ENCODE data around the gene LRRN2. TPM values are rescaled to one million over a fixed set of nuclear protein-coding genes. Genes with fewer than 3 reads are reported as not detected.

Gene LRRN2
- total RNA-seq, 1 experiment from 2014 or later: 2.0 TPM

DNA sequence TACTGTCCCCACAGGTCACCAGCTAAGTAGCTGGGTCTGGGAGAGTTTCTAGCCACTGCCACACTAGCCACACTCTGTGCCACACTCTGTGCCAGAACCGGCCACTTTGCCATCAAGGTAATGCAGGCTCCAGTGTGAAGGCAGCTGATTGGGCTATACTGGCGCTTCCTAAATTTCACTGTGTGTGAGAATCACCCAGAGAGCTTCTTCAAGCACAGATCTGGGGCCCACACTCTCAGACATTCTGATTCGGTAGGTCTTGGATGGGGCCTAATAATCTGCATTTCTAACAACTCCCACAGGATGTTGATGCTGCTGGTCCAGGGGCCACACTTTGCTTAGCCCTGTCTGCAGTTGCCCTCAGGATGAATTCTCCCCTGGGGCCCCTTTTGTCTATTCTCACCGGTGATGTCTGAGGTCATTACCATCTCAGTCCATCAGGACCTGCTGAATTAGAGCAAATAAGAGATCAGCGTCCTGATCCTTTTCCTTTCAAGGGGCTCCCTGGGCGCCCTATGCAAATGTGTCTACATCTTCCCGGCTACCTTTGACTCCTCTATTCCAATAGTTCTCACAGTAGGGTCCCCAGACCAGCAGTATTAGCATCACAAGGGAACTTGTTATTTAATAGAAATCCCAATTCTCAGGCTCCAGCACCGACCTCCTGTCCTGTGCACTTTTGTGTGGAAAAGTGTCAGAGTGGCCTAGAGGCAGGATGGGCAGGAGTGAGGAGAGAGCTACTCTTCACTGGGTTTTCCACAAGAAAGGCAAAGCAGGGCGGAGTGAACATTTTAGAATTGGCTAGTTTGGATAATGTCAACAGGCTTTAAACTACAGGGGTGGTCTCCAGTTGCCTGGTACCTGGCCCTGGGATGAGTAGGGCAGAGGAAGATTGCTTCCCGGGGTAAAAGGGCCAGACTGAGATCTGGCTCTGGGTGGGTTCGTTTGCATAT lies 24.7 kb upstream of the LRRN2 start:
- Histone ChIP-seq H3K4me3 (ENCODE audit: low read depth in 2 of 2, low read length in 2 of 2) (no peak overlapping the region), H3K36me3 (ENCODE audit: control insufficient read depth, insufficient read depth, low read length) (no peaks in the 10 kb centered on the region), H3K27me3 (ENCODE audit: control insufficient read depth, insufficient read depth, low read length) (peaks cover 3% of the 10 kb centered on the region; the same call in 1 of the 2 replicates), H3K4me1 (ENCODE audit: control insufficient read depth, insufficient read depth, low read length) (no peaks in the 10 kb centered on the region; the same call in 1 of the 2 replicates), H3K9me3 (ENCODE audit: control insufficient read depth, insufficient read depth, low read depth, low read length) (no peaks in the 10 kb centered on the region), H3K27ac (ENCODE audit: low read length) (no peak overlapping the region)
- ATAC-seq: no peak
- ChIA-PET CTCF (no interaction called here), POLR2A (no interaction called here)
- in situ Hi-C loops (cut with HindIII; ENCODE audit: low pct_unique_long_range_greater_than_20kb, low sequenced_read_pairs): no loop called here
- BruUV-seq (replicated peaks): no TSS peak
- TF ChIP-seq, protein P1, sequence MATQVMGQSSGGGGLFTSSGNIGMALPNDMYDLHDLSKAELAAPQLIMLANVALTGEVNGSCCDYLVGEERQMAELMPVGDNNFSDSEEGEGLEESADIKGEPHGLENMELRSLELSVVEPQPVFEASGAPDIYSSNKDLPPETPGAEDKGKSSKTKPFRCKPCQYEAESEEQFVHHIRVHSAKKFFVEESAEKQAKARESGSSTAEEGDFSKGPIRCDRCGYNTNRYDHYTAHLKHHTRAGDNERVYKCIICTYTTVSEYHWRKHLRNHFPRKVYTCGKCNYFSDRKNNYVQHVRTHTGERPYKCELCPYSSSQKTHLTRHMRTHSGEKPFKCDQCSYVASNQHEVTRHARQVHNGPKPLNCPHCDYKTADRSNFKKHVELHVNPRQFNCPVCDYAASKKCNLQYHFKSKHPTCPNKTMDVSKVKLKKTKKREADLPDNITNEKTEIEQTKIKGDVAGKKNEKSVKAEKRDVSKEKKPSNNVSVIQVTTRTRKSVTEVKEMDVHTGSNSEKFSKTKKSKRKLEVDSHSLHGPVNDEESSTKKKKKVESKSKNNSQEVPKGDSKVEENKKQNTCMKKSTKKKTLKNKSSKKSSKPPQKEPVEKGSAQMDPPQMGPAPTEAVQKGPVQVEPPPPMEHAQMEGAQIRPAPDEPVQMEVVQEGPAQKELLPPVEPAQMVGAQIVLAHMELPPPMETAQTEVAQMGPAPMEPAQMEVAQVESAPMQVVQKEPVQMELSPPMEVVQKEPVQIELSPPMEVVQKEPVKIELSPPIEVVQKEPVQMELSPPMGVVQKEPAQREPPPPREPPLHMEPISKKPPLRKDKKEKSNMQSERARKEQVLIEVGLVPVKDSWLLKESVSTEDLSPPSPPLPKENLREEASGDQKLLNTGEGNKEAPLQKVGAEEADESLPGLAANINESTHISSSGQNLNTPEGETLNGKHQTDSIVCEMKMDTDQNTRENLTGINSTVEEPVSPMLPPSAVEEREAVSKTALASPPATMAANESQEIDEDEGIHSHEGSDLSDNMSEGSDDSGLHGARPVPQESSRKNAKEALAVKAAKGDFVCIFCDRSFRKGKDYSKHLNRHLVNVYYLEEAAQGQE (IDR thresholded peaks at IDR 0.05; ENCODE audit: insufficient read depth in 1 of 2, low read depth in 2 of 2, low read length in 1 of 2): no peak
- TF ChIP-seq SIN3A (IDR thresholded peaks at IDR 0.05; ENCODE audit: borderline replicate concordance, insufficient read depth, low read depth, low read length) (no peak), TCF7L2 (IDR thresholded peaks at IDR 0.05; ENCODE audit: low read depth, low read length) (no peak), POLR2AphosphoS5 (IDR thresholded peaks at IDR 0.05; ENCODE audit: low read depth, low read length) (no peak)
- TF ChIP-seq, protein P2, sequence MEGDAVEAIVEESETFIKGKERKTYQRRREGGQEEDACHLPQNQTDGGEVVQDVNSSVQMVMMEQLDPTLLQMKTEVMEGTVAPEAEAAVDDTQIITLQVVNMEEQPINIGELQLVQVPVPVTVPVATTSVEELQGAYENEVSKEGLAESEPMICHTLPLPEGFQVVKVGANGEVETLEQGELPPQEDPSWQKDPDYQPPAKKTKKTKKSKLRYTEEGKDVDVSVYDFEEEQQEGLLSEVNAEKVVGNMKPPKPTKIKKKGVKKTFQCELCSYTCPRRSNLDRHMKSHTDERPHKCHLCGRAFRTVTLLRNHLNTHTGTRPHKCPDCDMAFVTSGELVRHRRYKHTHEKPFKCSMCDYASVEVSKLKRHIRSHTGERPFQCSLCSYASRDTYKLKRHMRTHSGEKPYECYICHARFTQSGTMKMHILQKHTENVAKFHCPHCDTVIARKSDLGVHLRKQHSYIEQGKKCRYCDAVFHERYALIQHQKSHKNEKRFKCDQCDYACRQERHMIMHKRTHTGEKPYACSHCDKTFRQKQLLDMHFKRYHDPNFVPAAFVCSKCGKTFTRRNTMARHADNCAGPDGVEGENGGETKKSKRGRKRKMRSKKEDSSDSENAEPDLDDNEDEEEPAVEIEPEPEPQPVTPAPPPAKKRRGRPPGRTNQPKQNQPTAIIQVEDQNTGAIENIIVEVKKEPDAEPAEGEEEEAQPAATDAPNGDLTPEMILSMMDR (IDR thresholded peaks at IDR 0.05): no peak
- intact Hi-C loops (cut with micrococcal nuclease; ENCODE audit: unreplicated experiment): no loop called here
- no peak for DNase-seq (ENCODE audit: low read depth, low spot score)

DNA sequence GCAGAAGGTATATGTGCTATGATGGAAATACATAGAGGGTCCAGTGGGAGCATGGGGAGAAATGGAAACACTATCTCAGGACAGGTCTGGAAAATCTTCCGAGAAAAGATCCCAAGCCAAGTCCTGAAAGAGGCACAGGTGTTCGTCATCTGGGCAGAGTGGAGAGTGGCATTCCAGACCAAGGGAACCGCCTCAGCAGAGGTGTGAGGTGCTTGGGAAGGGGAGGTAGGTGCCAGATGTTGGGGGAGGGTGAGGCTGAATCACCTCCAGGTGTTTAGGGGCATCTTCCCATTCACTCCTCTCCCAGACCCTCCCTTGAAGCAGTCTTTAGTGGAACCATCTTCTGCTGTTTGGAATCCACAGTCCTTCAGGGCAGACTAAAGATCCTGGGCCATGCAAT lies 23.5 kb upstream of the LRRN2 start:
- Histone ChIP-seq H3K4me3 (ENCODE audit: low read depth in 2 of 2, low read length in 2 of 2) (no peak overlapping the region), H3K9me3 (ENCODE audit: control insufficient read depth, insufficient read depth, low read depth, low read length) (no peaks in the 10 kb centered on the region), H3K36me3 (ENCODE audit: control insufficient read depth, insufficient read depth, low read length) (no peaks in the 10 kb centered on the region), H3K4me1 (ENCODE audit: control insufficient read depth, insufficient read depth, low read length) (no peaks in the 10 kb centered on the region; the same call in 1 of the 2 replicates), H3K27me3 (ENCODE audit: control insufficient read depth, insufficient read depth, low read length) (peaks cover 3% of the 10 kb centered on the region; the same call in 1 of the 2 replicates), H3K27ac (ENCODE audit: low read length) (no peak overlapping the region)
- intact Hi-C loops (cut with micrococcal nuclease; ENCODE audit: unreplicated experiment): no loop called here
- TF ChIP-seq, protein P1 (IDR thresholded peaks at IDR 0.05; ENCODE audit: insufficient read depth in 1 of 2, low read depth in 2 of 2, low read length in 1 of 2): no peak
- TF ChIP-seq POLR2AphosphoS5 (IDR thresholded peaks at IDR 0.05; ENCODE audit: low read depth, low read length): no peak
- no peak for TF ChIP-seq SIN3A (IDR thresholded peaks at IDR 0.05; ENCODE audit: borderline replicate concordance, insufficient read depth, low read depth, low read length)
- no peak for TF ChIP-seq TCF7L2 (IDR thresholded peaks at IDR 0.05; ENCODE audit: low read depth, low read length)
- TF ChIP-seq, protein P2 (IDR thresholded peaks at IDR 0.05): no peak
- no peak for DNase-seq (ENCODE audit: low read depth, low spot score)
- ChIA-PET CTCF (no interaction called here), POLR2A (no interaction called here)
- BruUV-seq (replicated peaks): no TSS peak
- in situ Hi-C loops (cut with HindIII; ENCODE audit: low pct_unique_long_range_greater_than_20kb, low sequenced_read_pairs): no loop called here
- no peak for ATAC-seq
